HG03108 (cell line): ENCODE data around the gene VSIG10L.
A peak's percentile ranks its signal among the peaks of the same experiment; 100 is the strongest.

ENCODE experiments used
- ATAC-seq: cut with Tn5 transposase; IDR thresholded peaks from one replicate; pipeline ENCODE4 v1.9.1; 2021; ENCODE audit warnings: moderate library complexity; ENCODE audit not compliant: unreplicated experiment

Gene VSIG10L

DNA sequence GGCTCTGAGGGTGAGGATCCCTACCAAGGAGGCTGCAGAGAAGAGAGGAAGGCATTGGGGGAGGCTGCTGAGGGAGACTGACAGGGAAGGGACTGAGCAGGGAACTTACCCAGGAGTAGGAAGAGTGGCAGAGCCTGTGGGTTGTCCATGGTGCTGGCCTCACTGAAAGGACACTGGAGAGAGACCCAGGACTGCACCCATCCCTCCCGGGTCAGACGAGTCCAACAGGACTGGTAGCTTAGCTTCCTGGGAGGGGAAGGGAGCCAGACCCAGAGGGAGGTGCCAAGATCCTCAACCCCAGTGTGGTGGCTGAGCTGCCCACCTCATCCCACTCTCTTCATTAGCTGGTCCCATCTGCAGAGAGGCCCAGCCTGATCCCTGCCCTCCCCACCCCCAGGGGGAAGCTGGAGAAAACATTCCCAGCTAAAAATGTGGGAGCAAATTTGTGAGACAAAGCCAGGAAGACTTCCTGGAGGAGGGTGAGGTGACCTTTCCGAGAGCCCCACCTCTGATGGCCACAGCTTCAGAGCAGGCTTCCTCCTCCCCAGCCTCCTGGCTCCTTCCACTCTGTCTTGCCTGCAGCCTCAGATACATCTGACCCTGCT, at the start of gene VSIG10L:
Gene VSIG10L, minus strand, starts transcription at position 164 of the 605 bp plus-strand sequence. Its CDS starts 15 bp downstream, at position 149.
- ATAC-seq = no peak

- no peak for ATAC-seq
Measured at GRCh38 chr19:51391073-51391611, 49.2 kb upstream of the VSIG10L start.

GRCh38 chr19:51389143-51389542, 47.2 kb upstream of the VSIG10L start:
- ATAC-seq = no peak

- ATAC-seq = no peak
Measured at GRCh38 chr19:51387924-51388389, 46.0 kb upstream of the VSIG10L start, which contains the start of gene LIM2. Gene LIM2 (minus strand): TSS chr19:51387974. CDS start chr19:51387443, 531 bp downstream.

GRCh38 chr19:51386882-51387520, 45.1 kb upstream of the VSIG10L start:
- ATAC-seq = no peak

DNA sequence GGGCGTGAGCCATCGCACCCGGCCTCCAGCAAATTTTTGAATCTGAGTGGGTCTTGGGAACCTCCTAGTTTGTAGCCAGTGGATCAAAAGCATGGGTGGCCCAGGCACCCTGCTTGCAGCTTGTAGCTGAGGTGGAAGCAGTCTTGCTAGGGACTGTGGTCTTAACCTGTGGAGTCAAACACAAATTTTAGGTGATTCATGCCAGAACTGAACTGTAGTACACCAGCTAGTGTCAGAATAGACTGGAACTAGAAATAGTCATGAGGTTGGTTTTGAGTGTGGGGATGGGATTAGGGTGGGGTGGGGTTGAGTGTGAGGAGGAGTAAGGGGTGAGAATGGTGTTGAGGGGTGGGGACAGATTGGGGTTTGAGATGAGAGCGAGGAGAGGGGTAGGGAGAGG, 40.1 kb upstream of the VSIG10L start:
- ATAC-seq = no peak

DNA sequence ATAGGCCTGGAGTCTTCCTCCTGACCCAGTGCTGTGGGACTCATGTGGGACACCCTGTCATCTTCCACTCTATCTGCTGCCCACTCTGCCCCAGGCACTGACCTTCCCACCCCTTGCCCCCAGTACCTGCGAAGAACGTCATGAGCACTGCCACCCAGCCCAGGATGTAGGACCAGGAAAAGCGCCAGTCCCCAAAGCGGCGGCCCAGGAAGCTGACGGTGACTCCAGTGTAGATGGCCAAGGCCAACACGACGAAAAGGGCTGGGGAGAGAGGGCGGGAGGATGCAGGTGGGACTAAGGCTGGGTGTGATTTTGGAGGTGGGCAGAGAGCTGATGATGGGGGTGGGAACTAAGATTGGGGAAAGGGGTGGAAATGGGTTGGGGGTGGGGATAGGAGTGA, 38.4 kb upstream of the VSIG10L start:
- no peak for ATAC-seq

DNA sequence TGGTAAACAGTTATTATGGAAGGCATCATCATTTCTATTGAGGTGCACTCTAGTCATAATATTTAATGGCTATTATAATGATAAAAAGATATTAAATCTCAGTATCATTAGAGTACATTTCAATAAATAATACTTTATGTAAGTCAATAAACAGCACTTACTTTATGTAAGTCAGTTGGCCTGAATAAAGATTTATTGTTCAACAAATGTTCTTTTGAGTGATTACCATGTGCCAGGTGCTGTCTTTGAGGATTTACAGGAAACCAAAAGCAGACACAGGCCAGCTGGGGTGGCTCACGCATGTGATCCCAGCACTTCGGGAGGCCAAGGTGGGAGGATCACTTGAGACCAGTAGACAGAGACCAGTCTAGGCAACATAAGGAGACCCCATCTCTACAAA, 35.5 kb upstream of the VSIG10L start:
- no peak for ATAC-seq

- no peak for ATAC-seq
Measured at GRCh38 chr19:51375504-51376221, 33.7 kb upstream of the VSIG10L start.

- ATAC-seq = no peak
Measured at GRCh38 chr19:51372649-51373504, 30.9 kb upstream of the VSIG10L start, which contains the start of gene NKG7. Gene NKG7 (minus strand): TSS chr19:51372654. CDS start chr19:51372535, 119 bp downstream.

GRCh38 chr19:51372021-51372648, 30.2 kb upstream of the VSIG10L start:
- no peak for ATAC-seq

DNA sequence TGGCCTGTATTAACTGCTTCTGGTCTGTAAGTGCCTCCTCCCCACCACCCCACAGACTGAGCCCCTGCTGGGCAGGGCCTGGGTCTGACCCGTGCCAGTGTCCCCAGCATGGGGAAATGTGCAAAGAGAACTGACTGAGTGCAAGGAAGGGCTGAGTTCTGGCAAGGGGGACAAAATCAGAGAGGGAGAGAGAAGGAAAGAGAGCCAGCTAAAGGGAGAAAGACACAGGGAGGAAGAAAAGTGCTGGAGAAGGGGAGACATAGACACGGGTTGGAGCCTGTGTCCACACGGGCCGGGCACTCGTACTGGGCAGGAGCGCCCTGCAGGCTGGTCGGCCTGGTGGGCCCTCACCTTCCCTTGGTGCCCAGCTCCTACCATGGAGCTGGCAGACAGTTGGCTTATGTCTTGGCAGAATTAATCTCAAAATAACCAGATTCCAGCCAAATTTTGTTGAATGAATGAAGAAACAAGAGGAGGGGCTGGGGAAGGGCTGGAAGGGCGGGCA, 29.3 kb upstream of the VSIG10L start:
- ATAC-seq = no peak

GRCh38 chr19:51370230-51370629, 28.3 kb upstream of the VSIG10L start:
- ATAC-seq = no peak

DNA sequence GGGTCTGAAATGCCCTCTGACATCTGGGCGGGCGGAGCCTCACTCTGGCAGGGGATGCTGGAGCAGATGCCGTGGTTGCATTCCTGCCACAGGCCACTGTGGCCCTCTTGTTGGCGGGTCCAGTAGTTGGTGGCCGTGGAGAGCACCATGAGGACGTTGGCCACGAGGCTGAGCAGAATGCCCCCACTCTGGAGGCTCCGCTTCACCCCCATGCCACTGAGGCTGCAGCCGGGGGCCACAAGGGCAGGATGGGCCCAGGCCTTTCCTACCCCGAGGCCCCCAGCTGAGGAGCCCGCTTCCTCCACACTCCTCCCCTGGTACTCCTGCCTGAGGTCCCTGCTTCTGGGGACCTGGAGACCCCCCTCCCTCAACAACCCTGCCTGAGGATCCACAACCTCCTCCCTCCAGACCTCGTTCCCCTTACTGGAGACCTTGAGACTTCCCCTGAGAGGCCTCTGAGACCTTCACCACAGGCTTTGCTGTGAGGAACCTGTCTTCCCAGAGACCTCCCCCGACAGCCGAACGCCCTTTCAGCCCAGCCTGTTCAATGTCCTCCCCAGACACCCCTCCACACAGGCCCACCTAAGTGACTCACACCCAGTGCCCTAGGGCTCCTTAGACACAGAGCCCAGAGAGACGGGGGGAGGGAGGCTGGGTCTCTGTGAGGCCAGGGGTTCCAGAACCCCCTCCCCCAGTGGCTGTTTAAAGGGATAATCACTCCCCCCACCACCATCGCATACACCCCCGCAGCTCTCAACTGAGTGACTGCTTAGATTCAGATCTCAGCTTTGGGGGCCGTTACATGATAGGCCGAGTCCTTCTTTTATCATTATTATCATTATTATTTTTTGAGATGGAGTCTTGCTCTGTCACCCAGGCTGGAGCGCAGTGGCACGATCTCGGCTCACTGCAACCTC, 26.7 kb upstream of the VSIG10L start, which contains the start of gene CLDND2:
Gene CLDND2, minus strand, starts transcription at position 638 of the 917 bp plus-strand sequence. Its CDS starts 426 bp downstream, at position 212.
- no peak for ATAC-seq

DNA sequence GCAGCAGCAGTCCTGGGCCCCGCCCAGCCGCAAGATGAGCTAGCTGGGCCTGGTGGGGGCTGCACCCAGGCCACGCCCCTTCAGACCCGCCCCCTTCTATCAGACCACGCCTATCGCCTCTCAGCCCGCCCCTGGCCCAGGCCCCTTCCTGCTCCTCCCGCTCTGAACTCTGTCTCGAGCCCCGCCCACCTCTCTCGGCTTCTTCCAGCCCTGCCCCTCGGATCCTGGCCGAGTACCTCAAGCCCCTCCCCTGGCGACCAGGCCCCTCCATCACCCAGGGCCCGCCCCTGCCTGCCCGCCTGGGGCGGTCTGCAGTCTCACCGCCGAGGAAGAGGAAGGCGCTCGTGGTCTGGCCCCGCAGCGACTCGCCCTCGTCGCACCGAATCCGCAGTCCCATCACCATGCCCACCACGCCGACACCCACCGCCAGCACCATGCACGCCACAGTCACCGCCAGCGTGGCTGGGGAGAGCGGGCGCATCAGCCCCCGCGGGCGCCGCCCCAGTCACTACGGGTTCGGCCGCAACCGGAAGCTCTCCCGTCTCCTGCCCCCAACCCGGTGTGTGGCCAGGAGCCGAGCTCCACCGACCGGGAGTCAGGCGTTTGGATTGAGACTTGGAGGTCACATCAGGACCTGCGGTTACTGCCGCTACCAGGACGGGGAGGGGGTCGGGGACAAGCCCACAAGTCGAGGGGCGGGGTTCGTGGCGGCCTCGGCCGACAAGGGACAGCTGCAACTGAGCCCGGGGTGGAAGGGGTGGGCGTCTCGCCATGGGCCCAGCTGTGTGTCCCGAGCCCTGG, 25.8 kb upstream of the VSIG10L start:
- peak; percentile 70 for ATAC-seq

DNA sequence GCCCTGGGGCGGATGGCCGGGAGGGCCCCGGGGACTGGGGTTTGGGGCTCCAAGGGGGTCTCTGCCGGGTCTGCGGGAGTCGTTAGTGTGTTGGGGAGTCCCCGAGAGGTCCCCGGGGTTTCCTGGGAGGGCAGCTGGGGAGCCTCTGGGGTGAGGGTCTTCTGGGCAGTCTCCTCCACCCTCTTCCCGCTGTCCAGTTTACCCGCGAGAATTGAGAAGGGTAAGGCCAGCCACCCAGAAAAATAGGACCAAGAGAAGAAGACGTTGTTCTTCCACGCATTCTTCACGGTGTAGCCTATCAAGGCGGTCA, 25.3 kb upstream of the VSIG10L start:
- peak; percentile 4 for ATAC-seq

GRCh38 chr19:51366389-51367254, 24.7 kb upstream of the VSIG10L start:
- ATAC-seq = peak; percentile 38
